ENCODE measurements around the gene CSRNP3. TPM values are rescaled to one million over a fixed set of nuclear protein-coding genes. Genes with fewer than 3 reads are reported as not detected.

CSRNP3 gene
- total and polyA plus RNA-seq, 10 of the 15 experiments (the other 5 are each of a cell fraction or from before 2014, with no cell fraction given) = 0.03 to 5.2 (median 0.11) TPM; not detected in 1

GRCh38 chr2:165566008-165566407 is 96.5 kb downstream of the CSRNP3 start (continued):
- TF ChIP-seq, protein P1, sequence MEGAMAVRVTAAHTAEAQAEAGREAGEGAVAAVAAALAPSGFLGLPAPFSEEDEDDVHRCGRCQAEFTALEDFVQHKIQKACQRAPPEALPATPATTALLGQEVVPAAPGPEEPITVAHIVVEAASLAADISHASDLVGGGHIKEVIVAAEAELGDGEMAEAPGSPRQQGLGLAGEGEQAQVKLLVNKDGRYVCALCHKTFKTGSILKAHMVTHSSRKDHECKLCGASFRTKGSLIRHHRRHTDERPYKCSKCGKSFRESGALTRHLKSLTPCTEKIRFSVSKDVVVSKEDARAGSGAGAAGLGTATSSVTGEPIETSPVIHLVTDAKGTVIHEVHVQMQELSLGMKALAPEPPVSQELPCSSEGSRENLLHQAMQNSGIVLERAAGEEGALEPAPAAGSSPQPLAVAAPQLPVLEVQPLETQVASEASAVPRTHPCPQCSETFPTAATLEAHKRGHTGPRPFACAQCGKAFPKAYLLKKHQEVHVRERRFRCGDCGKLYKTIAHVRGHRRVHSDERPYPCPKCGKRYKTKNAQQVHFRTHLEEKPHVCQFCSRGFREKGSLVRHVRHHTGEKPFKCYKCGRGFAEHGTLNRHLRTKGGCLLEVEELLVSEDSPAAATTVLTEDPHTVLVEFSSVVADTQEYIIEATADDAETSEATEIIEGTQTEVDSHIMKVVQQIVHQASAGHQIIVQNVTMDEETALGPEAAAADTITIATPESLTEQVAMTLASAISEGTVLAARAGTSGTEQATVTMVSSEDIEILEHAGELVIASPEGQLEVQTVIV (IDR thresholded peaks at IDR 0.05; ENCODE audit: borderline replicate concordance, partially characterized antibody) = no peak

GRCh38 chr2:165567273-165567672 is 97.8 kb downstream of the CSRNP3 start:
- Histone ChIP-seq H3K9me3 (replicated peaks; ENCODE audit: control insufficient read depth, insufficient read depth, low read length) (no peaks in the 10 kb centered on the region), H3K4me3 (no peak overlapping the region), H3K36me3 (ENCODE audit: control insufficient read depth in 2 of 2, insufficient read depth in 2 of 2, low read length in 1 of 2) (no peaks in the 10 kb centered on the region), H3K27ac (ENCODE audit: control insufficient read depth, insufficient read depth) (no peak overlapping the region), H3K27me3 (replicated peaks in 1 of 2; ENCODE audit: control insufficient read depth in 2 of 2, insufficient read depth in 2 of 2, low read length in 1 of 2) (no peaks in the 10 kb centered on the region), H3K9ac (ENCODE audit: control insufficient read depth, insufficient read depth, low read length) (no peak overlapping the region), H3K79me2 (ENCODE audit: control insufficient read depth, insufficient read depth, low read length) (no peaks in the 10 kb centered on the region), H2AFZ (ENCODE audit: control insufficient read depth, low read depth, low read length) (no peak overlapping the region), H4K20me1 (ENCODE audit: control insufficient read depth, insufficient read depth) (no peaks in the 10 kb centered on the region), H3K4me2 (ENCODE audit: control insufficient read depth, insufficient read depth) (no peak overlapping the region), H3K4me1 (ENCODE audit: control insufficient read depth, insufficient read depth, low read length) (no peaks in the 10 kb centered on the region)
- ChIA-PET CTCF (interaction anchor here (0.7 to 1.8 kb wide), 6 partner anchors 8 to 307 kb away, joined by 3 to 6 read pairs (median 3); no protein-coding TSS in a partner anchor), RAD21 (ENCODE audit: unreplicated experiment) (interaction anchor here (1.8 to 7.2 kb wide), 2 partner anchors 131 to 165 kb away, joined by 6 to 42 read pairs; no protein-coding TSS in a partner anchor), POLR2A (no interaction called here), SMC1A (ENCODE audit: uncharacterized antibody, unreplicated experiment) (interaction anchor here (0.7 to 12.4 kb wide), 15 partner anchors 7 to 166 kb away, joined by 3 to 75 read pairs (median 4); no protein-coding TSS in a partner anchor)
- no peak for ATAC-seq
- BruUV-seq (replicated peaks) = no TSS peak
- intact Hi-C loops (cut with micrococcal nuclease; ENCODE audit: unreplicated experiment) (loop anchor here (10.0 kb wide), 1 partner anchor 308 kb away; no protein-coding TSS in a partner anchor), in situ Hi-C loops (cut with MboI) (no loop called here)
- 0% methylated on average over 2 of the region's 2 CpGs for WGBS (ENCODE audit: insufficient coverage, insufficient replicate concordance, low lambda C conversion rate, missing lambda C conversion rate)
- DNase-seq (ENCODE audit: low read depth, low spot score) = no peak
- no peak for FAIRE-seq
- TF ChIP-seq JUND (IDR thresholded peaks at IDR 0.05; ENCODE audit: low read depth, low read length) (no peak), HCFC1 (IDR thresholded peaks at IDR 0.05; ENCODE audit: low read length) (no peak), JUNB (IDR thresholded peaks at IDR 0.05) (no peak), CREM (IDR thresholded peaks at IDR 0.05; ENCODE audit: low read depth) (no peak), WRNIP1 (IDR thresholded peaks at IDR 0.05; ENCODE audit: borderline replicate concordance, low read depth, low read length) (no peak), ESRRA (IDR thresholded peaks at IDR 0.05; ENCODE audit: low read length) (no peak), NR2F1 (conservative IDR thresholded peaks at IDR 0.05) (no peak), IRF4 (IDR thresholded peaks at IDR 0.05; ENCODE audit: low read depth, low read length) (no peak), SREBF1 (IDR thresholded peaks at IDR 0.05; ENCODE audit: low read length) (no peak), TCF3 (IDR thresholded peaks at IDR 0.05; ENCODE audit: borderline replicate concordance, insufficient read depth, low read depth, low read length) (no peak), POLR2AphosphoS5 (IDR thresholded peaks at IDR 0.05; ENCODE audit: low read length) (no peak), GABPA (IDR thresholded peaks at IDR 0.05; ENCODE audit: low read depth) (no peak), ZNF24 (IDR thresholded peaks at IDR 0.05) (no peak)
- TF ChIP-seq, protein P2, sequence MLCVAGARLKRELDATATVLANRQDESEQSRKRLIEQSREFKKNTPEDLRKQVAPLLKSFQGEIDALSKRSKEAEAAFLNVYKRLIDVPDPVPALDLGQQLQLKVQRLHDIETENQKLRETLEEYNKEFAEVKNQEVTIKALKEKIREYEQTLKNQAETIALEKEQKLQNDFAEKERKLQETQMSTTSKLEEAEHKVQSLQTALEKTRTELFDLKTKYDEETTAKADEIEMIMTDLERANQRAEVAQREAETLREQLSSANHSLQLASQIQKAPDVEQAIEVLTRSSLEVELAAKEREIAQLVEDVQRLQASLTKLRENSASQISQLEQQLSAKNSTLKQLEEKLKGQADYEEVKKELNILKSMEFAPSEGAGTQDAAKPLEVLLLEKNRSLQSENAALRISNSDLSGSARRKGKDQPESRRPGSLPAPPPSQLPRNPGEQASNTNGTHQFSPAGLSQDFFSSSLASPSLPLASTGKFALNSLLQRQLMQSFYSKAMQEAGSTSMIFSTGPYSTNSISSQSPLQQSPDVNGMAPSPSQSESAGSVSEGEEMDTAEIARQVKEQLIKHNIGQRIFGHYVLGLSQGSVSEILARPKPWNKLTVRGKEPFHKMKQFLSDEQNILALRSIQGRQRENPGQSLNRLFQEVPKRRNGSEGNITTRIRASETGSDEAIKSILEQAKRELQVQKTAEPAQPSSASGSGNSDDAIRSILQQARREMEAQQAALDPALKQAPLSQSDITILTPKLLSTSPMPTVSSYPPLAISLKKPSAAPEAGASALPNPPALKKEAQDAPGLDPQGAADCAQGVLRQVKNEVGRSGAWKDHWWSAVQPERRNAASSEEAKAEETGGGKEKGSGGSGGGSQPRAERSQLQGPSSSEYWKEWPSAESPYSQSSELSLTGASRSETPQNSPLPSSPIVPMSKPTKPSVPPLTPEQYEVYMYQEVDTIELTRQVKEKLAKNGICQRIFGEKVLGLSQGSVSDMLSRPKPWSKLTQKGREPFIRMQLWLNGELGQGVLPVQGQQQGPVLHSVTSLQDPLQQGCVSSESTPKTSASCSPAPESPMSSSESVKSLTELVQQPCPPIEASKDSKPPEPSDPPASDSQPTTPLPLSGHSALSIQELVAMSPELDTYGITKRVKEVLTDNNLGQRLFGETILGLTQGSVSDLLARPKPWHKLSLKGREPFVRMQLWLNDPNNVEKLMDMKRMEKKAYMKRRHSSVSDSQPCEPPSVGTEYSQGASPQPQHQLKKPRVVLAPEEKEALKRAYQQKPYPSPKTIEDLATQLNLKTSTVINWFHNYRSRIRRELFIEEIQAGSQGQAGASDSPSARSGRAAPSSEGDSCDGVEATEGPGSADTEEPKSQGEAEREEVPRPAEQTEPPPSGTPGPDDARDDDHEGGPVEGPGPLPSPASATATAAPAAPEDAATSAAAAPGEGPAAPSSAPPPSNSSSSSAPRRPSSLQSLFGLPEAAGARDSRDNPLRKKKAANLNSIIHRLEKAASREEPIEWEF (IDR thresholded peaks at IDR 0.05; ENCODE audit: insufficient replicate concordance, low read depth, low read length) = no peak
- TF ChIP-seq, protein P3, sequence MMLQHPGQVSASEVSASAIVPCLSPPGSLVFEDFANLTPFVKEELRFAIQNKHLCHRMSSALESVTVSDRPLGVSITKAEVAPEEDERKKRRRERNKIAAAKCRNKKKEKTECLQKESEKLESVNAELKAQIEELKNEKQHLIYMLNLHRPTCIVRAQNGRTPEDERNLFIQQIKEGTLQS (IDR thresholded peaks at IDR 0.05; ENCODE audit: borderline replicate concordance, extremely low read depth, low read depth, low read length) = no peak

All from GM12878 (cell line).